ENCODE measurements around the gene LAMA2.

Gene LAMA2

GRCh38 chr6:128882991-128883611, at the start of gene LAMA2:
Gene LAMA2, plus strand, starts transcription at chr6:128883138. Its CDS starts 108 bp downstream, at chr6:128883246.
- no peak for DNase-seq (ENCODE audit: low read depth)

DNA sequence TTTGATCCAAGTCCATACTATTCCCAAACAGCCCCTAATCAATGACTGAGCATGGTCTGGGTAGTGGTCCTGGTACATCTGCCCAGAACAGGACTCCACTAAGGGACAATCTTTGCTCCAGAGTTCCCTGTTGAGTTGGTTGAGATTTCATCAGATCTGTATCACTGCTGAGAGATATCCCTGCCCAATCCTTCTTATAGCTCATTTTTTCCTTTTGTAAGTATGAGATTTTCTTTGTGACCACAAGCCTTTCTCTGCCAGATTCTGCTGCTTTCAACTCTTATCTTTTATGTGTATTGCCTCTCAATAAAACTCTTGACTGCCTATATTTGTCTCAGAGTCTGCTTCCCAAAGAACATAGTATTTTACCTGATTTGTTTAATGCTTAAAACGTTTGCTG, 46.2 kb upstream of the LAMA2 start:
- no peak for DNase-seq (ENCODE audit: low read depth)

GRCh38 chr6:128841518-128841917, 41.4 kb upstream of the LAMA2 start:
- DNase-seq (ENCODE audit: low read depth): no peak

DNA sequence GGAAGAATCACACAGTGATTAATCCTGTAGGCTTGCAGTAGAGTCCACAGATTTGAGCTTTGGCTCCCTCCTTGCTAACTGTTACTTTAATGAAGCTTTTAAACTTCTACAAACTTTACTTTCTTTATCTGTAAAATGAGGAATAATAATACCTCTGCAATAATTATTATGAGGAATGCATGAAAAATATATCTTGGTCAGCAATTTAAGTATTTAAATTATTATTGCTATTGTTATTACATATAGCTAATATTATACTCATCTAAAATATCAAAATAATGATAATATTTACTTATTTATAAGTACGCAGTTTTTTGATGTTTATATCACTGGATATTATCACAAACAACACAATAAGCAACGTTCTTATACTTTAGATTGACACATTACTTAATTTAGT, 38.3 kb upstream of the LAMA2 start:
- DNase-seq (ENCODE audit: low read depth): no peak

DNA sequence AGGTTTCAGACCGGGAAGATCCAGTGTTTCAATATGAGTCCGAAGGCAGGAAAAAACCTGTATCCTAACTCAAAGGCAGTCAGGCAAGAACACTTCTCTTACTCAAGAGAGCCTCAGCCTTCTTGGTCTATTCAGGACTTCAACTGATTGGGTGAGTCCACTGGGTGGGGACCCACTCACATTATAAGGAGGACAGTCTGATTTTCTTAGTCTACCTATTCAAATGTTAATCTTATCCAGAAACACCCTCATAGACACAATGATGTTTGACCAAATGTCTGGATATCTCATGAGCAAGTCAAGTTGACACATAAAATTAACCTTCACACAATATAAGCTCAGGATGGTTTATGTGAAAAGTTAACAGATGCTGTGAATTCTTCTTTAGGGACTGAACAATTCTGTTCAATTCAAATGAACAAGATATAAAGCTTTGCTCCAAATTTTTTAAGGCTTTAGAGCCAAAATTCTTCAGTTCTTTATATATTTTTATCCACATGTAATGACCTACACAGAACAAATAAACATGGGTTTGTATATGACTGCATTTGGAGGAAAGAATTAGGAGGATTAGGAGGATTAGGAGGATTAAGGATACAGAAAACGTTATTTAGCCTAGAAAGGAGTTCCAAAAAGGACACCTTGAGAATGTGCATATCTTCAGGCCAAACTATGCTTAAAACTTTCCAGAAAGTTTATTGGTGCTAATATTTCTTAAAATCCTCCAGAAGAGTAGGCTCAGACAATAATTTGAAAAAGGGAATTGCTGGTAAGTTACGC, 35.3 kb upstream of the LAMA2 start:
- DNase-seq (ENCODE audit: low read depth): no peak

DNA sequence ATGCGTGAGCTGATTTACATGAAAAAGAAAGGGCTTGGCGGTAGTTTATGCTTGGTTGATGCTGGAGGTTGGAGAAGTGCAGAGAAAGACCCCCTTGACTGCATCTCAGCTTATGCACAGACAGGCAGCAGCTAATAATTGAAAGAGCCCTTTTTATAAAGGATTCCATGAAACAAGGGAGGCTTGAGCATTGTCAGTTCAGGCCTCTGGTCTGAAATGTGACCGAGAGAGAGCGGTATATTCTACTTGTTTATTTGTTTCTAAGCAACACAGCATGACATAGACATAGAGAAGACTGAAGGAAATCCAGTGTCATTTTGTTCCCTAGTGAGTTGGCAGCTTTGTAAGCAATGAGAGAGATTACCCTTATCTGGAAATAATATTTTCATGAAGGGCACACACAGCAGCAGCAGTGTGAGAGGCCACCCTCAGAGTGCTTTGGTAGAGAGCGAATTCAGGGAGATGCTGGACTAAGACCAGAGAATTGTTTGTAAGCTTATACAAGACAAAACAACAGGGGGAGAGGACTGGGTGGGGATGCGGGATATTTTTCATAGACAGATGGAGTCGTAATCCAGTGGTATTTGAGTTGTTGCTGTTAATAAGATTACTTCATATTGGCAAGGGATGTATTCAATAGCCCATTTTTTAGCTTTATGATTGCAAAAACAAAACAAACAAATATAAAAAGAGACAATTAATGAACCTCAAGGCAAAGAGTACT, 34.6 kb upstream of the LAMA2 start:
- no peak for DNase-seq (ENCODE audit: low read depth)

- DNase-seq (ENCODE audit: low read depth): no peak
These were observed 27.3 kb upstream of the LAMA2 start for GRCh38 chr6:128855581-128856085.

DNA sequence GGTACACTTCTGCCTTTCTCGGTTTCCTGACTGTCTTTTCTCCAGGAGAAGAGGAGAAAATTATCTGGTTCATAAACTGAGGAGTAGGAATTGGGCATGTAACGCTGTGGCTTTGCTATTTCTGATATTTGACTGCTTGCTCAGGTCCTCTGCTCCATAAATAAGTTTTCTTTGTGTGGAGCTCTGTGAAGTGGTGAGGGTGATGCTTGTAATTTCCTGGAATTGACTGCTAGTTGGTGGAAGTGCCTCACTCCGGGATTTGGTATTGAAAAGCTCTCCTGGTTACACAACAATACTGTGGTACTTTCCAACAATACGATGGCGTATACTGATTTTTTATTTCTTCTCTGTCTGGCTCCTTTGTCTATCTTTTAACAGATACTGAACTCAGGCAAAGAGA, 25.1 kb upstream of the LAMA2 start:
- DNase-seq (ENCODE audit: low read depth): no peak

DNA sequence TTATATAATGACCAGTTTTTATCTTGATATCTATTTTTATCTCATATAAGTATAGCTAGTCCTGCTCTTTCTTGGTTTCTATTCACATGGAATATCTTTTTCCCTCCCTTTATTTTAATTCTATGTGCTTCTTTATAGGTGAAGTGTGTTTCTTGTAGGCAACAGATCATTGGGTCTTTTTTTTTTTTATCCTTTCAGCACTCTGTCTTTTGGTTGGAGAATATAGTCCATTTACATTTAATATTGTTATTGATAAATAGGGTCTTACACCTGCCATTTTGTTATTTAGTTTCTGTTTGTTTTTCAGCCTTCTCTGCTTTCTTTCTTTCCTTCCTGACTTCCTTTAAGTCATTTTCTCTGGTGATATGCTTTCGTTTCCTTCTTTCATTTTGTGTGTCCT, 22.2 kb upstream of the LAMA2 start:
- DNase-seq (ENCODE audit: low read depth): no peak

DNA sequence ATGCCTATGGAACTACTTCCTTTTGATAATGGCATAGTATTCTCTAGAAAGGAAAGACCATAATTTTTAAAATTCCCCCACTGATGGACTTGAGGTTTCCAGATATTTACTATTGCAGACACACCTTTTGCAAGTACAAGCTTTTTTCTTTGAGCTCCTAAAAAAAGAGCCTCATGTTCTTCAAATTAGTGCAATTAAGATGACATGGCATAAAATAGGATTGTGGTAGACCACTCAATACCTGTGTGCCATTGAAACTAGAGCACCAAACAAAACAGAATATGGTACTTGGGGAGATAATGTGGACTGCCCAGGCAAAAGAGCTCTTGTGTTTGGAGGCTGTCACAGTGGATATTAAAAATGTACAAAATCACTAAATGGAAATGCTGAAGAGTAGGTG, 19.0 kb upstream of the LAMA2 start:
- no peak for DNase-seq (ENCODE audit: low read depth)

DNA sequence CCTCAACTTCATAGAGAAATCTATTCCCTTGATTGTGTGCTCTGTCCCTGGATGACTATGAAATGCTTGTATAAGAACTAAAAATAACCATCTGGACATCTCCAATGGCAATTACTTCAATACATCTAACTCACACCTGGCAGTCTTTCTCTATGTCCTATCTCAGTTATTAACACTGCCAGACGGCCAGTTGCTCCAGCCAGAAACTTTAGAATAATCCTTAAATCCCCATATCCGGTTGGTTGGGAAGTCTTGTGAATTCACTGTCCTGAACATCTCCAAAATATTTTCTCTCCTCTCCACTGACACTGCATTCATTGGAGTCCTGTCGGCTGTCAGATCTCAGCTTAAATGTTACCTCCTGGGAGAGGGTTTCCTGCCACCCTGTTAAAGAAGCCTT, 12.2 kb upstream of the LAMA2 start:
- DNase-seq (ENCODE audit: low read depth): no peak

- DNase-seq (ENCODE audit: low read depth): no peak
These were observed 8.1 kb upstream of the LAMA2 start for GRCh38 chr6:128874863-128875262.

- DNase-seq (ENCODE audit: low read depth): no peak
These were observed 378 bp upstream of the LAMA2 start for GRCh38 chr6:128882560-128882959.

DNA sequence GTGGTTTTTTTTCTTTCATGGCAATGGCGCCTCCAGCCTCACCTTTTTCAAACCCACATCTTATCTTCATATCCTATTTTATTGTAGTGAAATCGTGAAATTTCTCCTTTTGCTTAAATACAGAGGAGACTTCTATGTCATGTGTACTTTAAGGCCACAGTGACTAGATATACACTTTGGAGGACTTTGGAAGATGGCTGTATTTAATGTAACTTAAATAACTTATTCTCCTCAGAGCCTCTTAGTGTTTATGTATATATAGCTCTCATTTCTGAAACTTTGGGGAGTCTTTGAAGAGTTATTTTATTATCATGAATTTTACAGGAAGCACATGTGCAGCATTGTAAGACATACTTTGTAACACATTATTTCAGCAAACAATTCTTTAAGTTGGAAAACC, 968 bp downstream of the LAMA2 start:
- no peak for DNase-seq (ENCODE audit: low read depth)

DNA sequence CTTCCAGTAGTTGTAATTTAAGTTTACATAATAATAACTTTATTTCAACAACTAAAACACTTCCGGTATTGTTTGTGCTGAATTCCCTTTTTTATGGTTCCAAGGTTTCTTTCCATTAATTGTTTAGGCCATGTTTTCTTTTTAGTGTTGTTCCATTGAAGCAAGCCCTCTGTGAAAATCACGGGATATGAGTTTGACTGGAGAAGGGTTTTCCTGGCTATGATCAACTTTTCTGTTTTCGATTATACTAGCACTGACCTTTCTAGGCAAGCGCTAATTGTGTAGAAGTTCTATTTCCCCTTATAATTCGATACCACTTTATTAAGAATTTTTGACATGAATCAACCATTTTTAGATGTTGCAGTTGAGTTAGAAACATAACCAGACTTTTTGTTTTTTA, 2.4 kb downstream of the LAMA2 start:
- no peak for DNase-seq (ENCODE audit: low read depth)

- no peak for DNase-seq (ENCODE audit: low read depth)
These were observed 3.8 kb downstream of the LAMA2 start for GRCh38 chr6:128886706-128887105.

GRCh38 chr6:128888444-128889175, 5.7 kb downstream of the LAMA2 start:
- DNase-seq (ENCODE audit: low read depth): no peak

- no peak for DNase-seq (ENCODE audit: low read depth)
These were observed 6.9 kb downstream of the LAMA2 start for GRCh38 chr6:128889870-128890269.

DNA sequence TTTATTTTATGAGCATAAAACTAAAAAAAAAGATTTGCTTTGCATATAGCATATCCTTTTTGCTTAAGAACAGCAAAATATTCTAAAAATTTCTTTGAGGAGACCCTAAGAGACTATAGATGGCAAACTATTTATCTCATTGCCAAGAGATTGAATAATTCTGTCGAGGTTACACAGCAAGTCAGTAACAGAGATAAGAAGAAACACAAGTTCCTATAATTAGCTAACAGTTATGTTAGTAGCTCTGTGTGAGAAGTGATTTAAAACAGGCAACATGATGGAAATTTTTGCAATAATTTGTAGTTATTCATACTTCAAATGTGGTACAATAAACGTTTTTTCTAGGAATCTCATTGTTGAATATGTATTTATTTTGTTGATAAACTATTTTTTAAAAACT, 9.1 kb downstream of the LAMA2 start:
- no peak for DNase-seq (ENCODE audit: low read depth)

GRCh38 chr6:128899341-128900050, 16.6 kb downstream of the LAMA2 start:
- no peak for DNase-seq (ENCODE audit: low read depth)

DNA sequence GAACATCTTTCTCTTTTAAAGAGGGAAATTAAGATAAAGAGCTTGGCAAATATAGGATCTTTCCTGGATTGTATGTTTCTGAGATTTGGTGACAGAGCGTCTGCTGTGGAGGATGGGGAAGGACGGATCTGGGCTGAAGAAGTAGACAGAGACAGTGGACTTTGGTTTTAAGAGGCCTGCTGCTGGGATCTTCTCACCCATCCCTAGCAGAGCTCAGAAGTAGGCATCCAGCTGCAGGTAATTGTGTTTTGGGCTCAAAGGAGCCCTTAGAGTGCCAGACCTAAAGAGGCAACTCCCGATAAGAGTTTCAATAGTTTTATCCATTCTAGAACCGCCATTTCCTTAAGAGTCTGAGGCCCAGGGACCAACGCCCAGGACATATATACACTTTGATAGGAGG, 20.8 kb downstream of the LAMA2 start:
- no peak for DNase-seq (ENCODE audit: low read depth)

- no peak for DNase-seq (ENCODE audit: low read depth)
These were observed 31.1 kb downstream of the LAMA2 start for GRCh38 chr6:128914051-128914450.
